Pancreas (tissue), 10 donors: ENCODE data around the gene KRT36. TPM values are rescaled to one million over a fixed set of nuclear protein-coding genes. Genes with fewer than 3 reads are reported as not detected.

Experiments
- ATAC-seq, 4 donors: fragments of 200-7000 bp; cut with Tn5 transposase; one replicate each; pipeline versions ENCODE4 v1.8.0 to v1.9.1; 2020; ENCODE audit warnings: mild to moderate bottlenecking in 4 of 4, moderate library complexity in 4 of 4
- DNase-seq, 6 donors: peaks; one replicate each; pipeline ENCODE4 v3.0.0-alpha.2; 2020
- FAIRE-seq: peaks from 2 replicates; lab custom pipeline; 2012; peaks lifted over from hg19 to GRCh38; lab: Jason Lieb, UNC
- H3K27ac ChIP-seq, 4 donors: fragments of 200-600 bp; sonication (generic); 1 replicate in 3 of 4; 2 replicates in 1 of 4; pipeline versions ENCODE4 v1.5.0 to v1.8.0; 2020
- H3K27me3 ChIP-seq, 4 donors: fragments of 200-600 bp; one replicate each; pipeline ENCODE4 v1.8.0; 2021
- H3K36me3 ChIP-seq, 3 donors: fragments of 200-600 bp; sonication (generic) in 1 of 3; one replicate each; pipeline versions ENCODE4 v1.5.0 to v1.8.0; 2020 to 2021
- H3K4me1 ChIP-seq, 3 donors: fragments of 200-600 bp; one replicate each; pipeline ENCODE4 v1.8.0; 2021
- H3K4me3 ChIP-seq, 4 donors: fragments of 200-600 bp; sonication (generic) in 2 of 4; one replicate each; pipeline versions ENCODE4 v1.5.0 to v1.8.0; 2020 to 2021
- H3K9me3 ChIP-seq, 4 donors: fragments of 200-600 bp; one replicate each; pipeline ENCODE4 v1.8.0; 2021
- CTCF ChIP-seq, 4 donors: fragments of 200-600 bp; sonication (generic) in 3 of 4; IDR thresholded peaks; one replicate each; pipeline versions ENCODE4 v1.5.0 to v1.8.0; 2021; ENCODE audit warnings: antibody characterized with exemption in 4 of 4
- WGBS, 2 donors: extraction: QIAGEN DNeasy Blood & Tissue Kit; methylation state at CpG; one replicate each; pipeline ENCODE4 v1.1.7; 2013; 5-methylcytosine and 5-hydroxymethylcytosine counted together
- intact Hi-C, 3 donors: fragments of 100-400 bp; cut with DNase I; formaldehyde crosslinking; loops; one replicate each; pipeline versions ENCODE4 v1.11.1 to v1.14.2; 2022
- polyA plus RNA-seq, 2 donors: library from polyadenylated mRNA; stranded (reverse); fragments of 200-250 nt; gene quantifications; one replicate each; pipeline ENCODE4 v1.2.3, GENCODE V29; 2013
- total RNA-seq, 6 donors: library from RNA; stranded (reverse); fragmentation: NEBNext Ultra II Directional in 4 of 6; extraction: Animal tissue kit (Norgen Biotek cat#: 25700) in 4 of 6; gene quantifications; one replicate each; pipeline versions ENCODE4 v1.2.1 to v1.2.4, GENCODE V29; 2021 to 2023
- donor health status: healthy with polysubstance abuse.
- donor health status: DM: no; HTN: no; CAD: no; lungs with moderate emphysema.
- donor health status: DM: no; HTN: no; CAD: no.
- donor health status: control.
- donor health status: control.
- donor health status: Bipolar disorder and iron deficiency.
- donor health status: DM: yes; HTN: yes; CAD: no.
- donor health status: DM: no; HTN: no; CAD: no.
- donor health status: DM: no; HTN: no; CAD: no.
- donor health status: DM: yes; HTN: yes; CAD: no.

The KRT36 gene
- total and polyA plus RNA-seq, 8 donors: not detected

- FAIRE-seq (no peak), ATAC-seq (peak in 2 of 4 donors; percentile 25 to 44), DNase-seq (peak in 1 of 6 donors; percentile 2)
- no peaks in the 10 kb centered on the region for H3K4me1 ChIP-seq
- no peak overlapping the region for H3K27ac ChIP-seq
- no peaks in the 10 kb centered on the region for H3K36me3 ChIP-seq
- WGBS, 2 donors: 60 to 65% methylated on average over 7 of the region's 7 CpGs
- intact Hi-C loops: no loop called here
- no peaks in the 10 kb centered on the region for H3K9me3 ChIP-seq
- no peak overlapping the region for H3K4me3 ChIP-seq
- H3K27me3 ChIP-seq: no peaks in the 10 kb centered on the region
- TF ChIP-seq CTCF (IDR thresholded peaks at IDR 0.05): no peak
Measured at GRCh38 chr17:41510251-41511065, 20.7 kb upstream of the KRT36 start.

GRCh38 chr17:41507315-41507880, 17.7 kb upstream of the KRT36 start:
- DNase-seq (peak in 1 of 6 donors; percentile 21), FAIRE-seq (no peak), ATAC-seq (no peak)
- Histone ChIP-seq H3K36me3 (no peaks in the 10 kb centered on the region), H3K4me1 (no peaks in the 10 kb centered on the region), H3K9me3 (no peaks in the 10 kb centered on the region), H3K27me3 (no peaks in the 10 kb centered on the region), H3K4me3 (no peak overlapping the region), H3K27ac (no peak overlapping the region)
- TF ChIP-seq CTCF (IDR thresholded peaks at IDR 0.05): no peak
- intact Hi-C loops: no loop called here
- 33 to 54% methylated on average over 10 of the region's 10 CpGs for WGBS, 2 donors

DNA sequence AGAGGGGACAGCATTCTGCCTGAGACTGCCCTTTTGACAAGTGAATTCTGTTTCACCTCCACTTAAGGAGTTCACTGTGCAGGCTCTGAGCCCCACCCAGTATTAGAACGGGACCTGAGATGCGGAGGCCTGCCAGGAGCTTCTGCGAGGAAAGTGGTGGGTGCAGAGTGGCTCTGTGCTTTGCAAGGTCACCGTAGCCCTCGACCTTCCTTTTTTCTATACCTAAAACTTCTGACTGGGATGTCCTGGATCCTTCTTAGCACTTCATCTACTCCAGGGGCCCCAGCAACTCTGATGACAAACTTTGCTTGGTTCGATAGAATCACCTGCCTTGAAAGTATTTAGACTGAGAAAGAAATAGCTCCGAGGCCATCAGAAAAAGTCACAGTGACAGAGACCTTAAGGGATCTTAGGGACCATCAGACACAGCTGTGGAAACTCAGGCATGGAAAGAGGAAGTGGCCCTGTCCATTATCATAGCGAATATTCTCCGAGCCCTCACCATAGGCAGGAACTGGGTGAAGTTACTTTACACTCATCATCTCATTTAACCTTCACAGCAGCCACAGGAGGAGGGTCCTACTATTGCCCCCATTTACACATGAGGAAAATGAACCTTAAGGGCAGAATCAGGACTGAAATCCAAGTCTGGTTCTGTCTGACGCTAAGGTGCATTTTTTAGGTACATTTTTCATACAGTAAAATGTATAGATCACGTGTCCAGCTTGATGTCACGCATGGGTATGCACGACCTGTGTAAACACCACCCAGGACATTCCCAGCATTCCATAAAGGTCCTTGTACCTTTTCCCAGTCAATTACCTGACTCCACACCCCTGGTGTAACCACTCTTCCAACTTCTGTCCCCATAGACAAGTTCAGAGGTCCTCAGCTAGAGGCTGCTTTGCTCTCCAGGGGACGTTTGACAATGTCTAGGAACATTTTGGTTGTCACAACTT, 16.4 kb upstream of the KRT36 start:
- ATAC-seq: no peak
- Histone ChIP-seq H3K27me3 (no peaks in the 10 kb centered on the region), H3K4me3 (no peak overlapping the region), H3K4me1 (no peaks in the 10 kb centered on the region), H3K36me3 (no peaks in the 10 kb centered on the region), H3K27ac (no peak overlapping the region), H3K9me3 (no peaks in the 10 kb centered on the region)
- intact Hi-C loops: no loop called here
- DNase-seq: no peak
- no peak for TF ChIP-seq CTCF (IDR thresholded peaks at IDR 0.05)
- WGBS, 2 donors: 59 to 62% methylated on average over 14 of the region's 14 CpGs
- FAIRE-seq: no peak

GRCh38 chr17:41505007-41505808, 15.5 kb upstream of the KRT36 start, which contains the start of gene KRT13:
Gene KRT13, minus strand, starts transcription at chr17:41505612. Its CDS starts 62 bp downstream, at chr17:41505550.
- Histone ChIP-seq H3K4me3 (no peak within 1 kb of the TSS), H3K27me3 (no peaks in the 10 kb centered on the region), H3K36me3 (no peaks in the 10 kb centered on the region), H3K9me3 (no peaks in the 10 kb centered on the region), H3K27ac (no peak within 1 kb of the TSS), H3K4me1 (no peaks in the 10 kb centered on the region)
- 77 to 87% methylated on average over 17 of the region's 17 CpGs for WGBS, 2 donors
- DNase-seq (peak in 1 of 6 donors; percentile 8), FAIRE-seq (no peak), ATAC-seq (no peak)
- intact Hi-C loops: no loop called here
- TF ChIP-seq CTCF (IDR thresholded peaks at IDR 0.05): no peak
